Measurements from ENCODE around the gene FANCE. TPM values are rescaled to one million over a fixed set of nuclear protein-coding genes. Genes with fewer than 3 reads are reported as not detected.

Gene FANCE
- total and polyA plus RNA-seq, 2 experiments from 2014 or later: 4.1 to 8.7 TPM

- TF ChIP-seq CTCF (IDR thresholded peaks at IDR 0.05; ENCODE audit: poor library complexity) (no peak), EZH2 (IDR thresholded peaks at IDR 0.05; ENCODE audit: borderline replicate concordance) (no peak), EZH2phosphoT487 (IDR thresholded peaks at IDR 0.05; ENCODE audit: low read depth, severe bottlenecking, unreplicated experiment) (no peak)
- Histone ChIP-seq H3K27me3 (no peaks in the 10 kb centered on the region), H3K4me2 (peak overlapping the region; percentile 93), H3K4me3 (no peak overlapping the region), H3K4me1 (ENCODE audit: insufficient read depth) (peaks cover 26% of the 10 kb centered on the region), H2AFZ (no peak overlapping the region), H3K9me3 (ENCODE audit: low read depth) (no peaks in the 10 kb centered on the region), H3K79me2 (peaks cover 23% of the 10 kb centered on the region), H3K9me2 (replicated peaks; ENCODE audit: insufficient read depth) (no peaks in the 10 kb centered on the region), H4K20me1 (ENCODE audit: insufficient read depth, poor library complexity, severe bottlenecking) (peaks cover 43% of the 10 kb centered on the region), H3K27ac (peak overlapping the region; percentile 98), H3K36me3 (replicated peaks; ENCODE audit: insufficient read depth, low read depth) (no peaks in the 10 kb centered on the region)
- no peak for DNase-seq (ENCODE audit: low spot score)
- WGBS (ENCODE audit: low lambda C conversion rate, missing lambda C conversion rate): 76% methylated on average over 3 of the region's 3 CpGs
Measured at GRCh38 chr6:35470663-35471120, 18.6 kb downstream of the FANCE start.

- Histone ChIP-seq H2AFZ (no peak overlapping the region), H3K79me2 (peaks cover 23% of the 10 kb centered on the region), H3K4me3 (no peak overlapping the region), H3K9me3 (ENCODE audit: low read depth) (no peaks in the 10 kb centered on the region), H3K9me2 (replicated peaks; ENCODE audit: insufficient read depth) (no peaks in the 10 kb centered on the region), H3K36me3 (replicated peaks; ENCODE audit: insufficient read depth, low read depth) (no peaks in the 10 kb centered on the region), H3K27me3 (no peaks in the 10 kb centered on the region), H3K4me1 (ENCODE audit: insufficient read depth) (peaks cover 26% of the 10 kb centered on the region), H4K20me1 (ENCODE audit: insufficient read depth, poor library complexity, severe bottlenecking) (peaks cover 43% of the 10 kb centered on the region), H3K27ac (peak overlapping the region; percentile 98), H3K4me2 (peak overlapping the region; percentile 13)
- 66% methylated on average over 8 of the region's 8 CpGs for WGBS (ENCODE audit: low lambda C conversion rate, missing lambda C conversion rate)
- no peak for DNase-seq (ENCODE audit: low spot score)
- no peak for TF ChIP-seq EZH2 (IDR thresholded peaks at IDR 0.05; ENCODE audit: borderline replicate concordance)
Measured at GRCh38 chr6:35471836-35472345, 19.8 kb downstream of the FANCE start.

GRCh38 chr6:35473075-35473849 is 21.1 kb downstream of the FANCE start:
- H3K9me2 ChIP-seq (replicated peaks; ENCODE audit: insufficient read depth): no peaks in the 10 kb centered on the region
- peaks cover 23% of the 10 kb centered on the region for H3K79me2 ChIP-seq
- no peak overlapping the region for H3K4me2 ChIP-seq
- 86% methylated on average over 9 of the region's 9 CpGs for WGBS (ENCODE audit: low lambda C conversion rate, missing lambda C conversion rate)
- no peak overlapping the region for H3K4me3 ChIP-seq
- no peak for DNase-seq (ENCODE audit: low spot score)
- H4K20me1 ChIP-seq (ENCODE audit: insufficient read depth, poor library complexity, severe bottlenecking): peaks cover 43% of the 10 kb centered on the region
- TF ChIP-seq EZH2phosphoT487 (IDR thresholded peaks at IDR 0.05; ENCODE audit: low read depth, severe bottlenecking, unreplicated experiment): no peak
- H3K27ac ChIP-seq: no peak overlapping the region
- peaks cover 20% of the 10 kb centered on the region for H3K4me1 ChIP-seq (ENCODE audit: insufficient read depth)
- no peak overlapping the region for H2AFZ ChIP-seq
- H3K9me3 ChIP-seq (ENCODE audit: low read depth): no peaks in the 10 kb centered on the region
- H3K27me3 ChIP-seq: no peaks in the 10 kb centered on the region
- H3K36me3 ChIP-seq (replicated peaks; ENCODE audit: insufficient read depth, low read depth): no peaks in the 10 kb centered on the region

GRCh38 chr6:35473850-35474130 is 21.7 kb downstream of the FANCE start:
- no peak for TF ChIP-seq CTCF (IDR thresholded peaks at IDR 0.05; ENCODE audit: poor library complexity)
- no peak for TF ChIP-seq EZH2phosphoT487 (IDR thresholded peaks at IDR 0.05; ENCODE audit: low read depth, severe bottlenecking, unreplicated experiment)
- no peak for TF ChIP-seq EZH2 (IDR thresholded peaks at IDR 0.05; ENCODE audit: borderline replicate concordance)
- Histone ChIP-seq H3K9me2 (replicated peaks; ENCODE audit: insufficient read depth) (no peaks in the 10 kb centered on the region), H3K79me2 (peaks cover 18% of the 10 kb centered on the region), H3K36me3 (replicated peaks; ENCODE audit: insufficient read depth, low read depth) (no peaks in the 10 kb centered on the region), H3K4me1 (ENCODE audit: insufficient read depth) (peaks cover 20% of the 10 kb centered on the region), H3K4me3 (no peak overlapping the region), H3K9me3 (ENCODE audit: low read depth) (no peaks in the 10 kb centered on the region), H3K4me2 (no peak overlapping the region), H4K20me1 (ENCODE audit: insufficient read depth, poor library complexity, severe bottlenecking) (peaks cover 39% of the 10 kb centered on the region), H3K27me3 (no peaks in the 10 kb centered on the region), H2AFZ (no peak overlapping the region), H3K27ac (no peak overlapping the region)
- no peak for DNase-seq (ENCODE audit: low spot score)

All from hepatocyte (in vitro differentiated cells).